ENCODE measurements around the gene AOPEP.

DNA sequence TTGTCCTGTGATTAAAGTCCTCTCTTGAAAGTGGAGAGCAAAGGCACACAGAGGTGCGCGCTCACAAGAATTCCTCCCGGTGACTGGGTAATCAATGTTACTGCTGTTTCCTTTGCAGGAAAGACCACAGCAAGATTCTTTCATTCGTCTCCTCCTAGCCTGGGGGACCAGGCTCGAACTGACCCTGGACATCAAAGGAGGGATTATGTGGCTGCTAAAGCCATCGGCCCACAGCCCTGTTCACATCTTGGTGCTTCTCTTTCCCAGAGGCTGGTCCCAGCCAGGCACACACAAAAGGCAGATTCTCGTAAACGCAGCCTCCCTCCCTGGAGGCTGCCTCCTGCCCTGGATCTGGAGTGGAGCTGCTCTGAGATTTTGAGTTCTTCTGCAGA, 360.1 kb downstream of the AOPEP start:
- TF ChIP-seq, protein P1, sequence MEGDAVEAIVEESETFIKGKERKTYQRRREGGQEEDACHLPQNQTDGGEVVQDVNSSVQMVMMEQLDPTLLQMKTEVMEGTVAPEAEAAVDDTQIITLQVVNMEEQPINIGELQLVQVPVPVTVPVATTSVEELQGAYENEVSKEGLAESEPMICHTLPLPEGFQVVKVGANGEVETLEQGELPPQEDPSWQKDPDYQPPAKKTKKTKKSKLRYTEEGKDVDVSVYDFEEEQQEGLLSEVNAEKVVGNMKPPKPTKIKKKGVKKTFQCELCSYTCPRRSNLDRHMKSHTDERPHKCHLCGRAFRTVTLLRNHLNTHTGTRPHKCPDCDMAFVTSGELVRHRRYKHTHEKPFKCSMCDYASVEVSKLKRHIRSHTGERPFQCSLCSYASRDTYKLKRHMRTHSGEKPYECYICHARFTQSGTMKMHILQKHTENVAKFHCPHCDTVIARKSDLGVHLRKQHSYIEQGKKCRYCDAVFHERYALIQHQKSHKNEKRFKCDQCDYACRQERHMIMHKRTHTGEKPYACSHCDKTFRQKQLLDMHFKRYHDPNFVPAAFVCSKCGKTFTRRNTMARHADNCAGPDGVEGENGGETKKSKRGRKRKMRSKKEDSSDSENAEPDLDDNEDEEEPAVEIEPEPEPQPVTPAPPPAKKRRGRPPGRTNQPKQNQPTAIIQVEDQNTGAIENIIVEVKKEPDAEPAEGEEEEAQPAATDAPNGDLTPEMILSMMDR (IDR thresholded peaks at IDR 0.05) = no peak
- peak in 1 of 2 donors; percentile 14 for TF ChIP-seq POLR2AphosphoS5 (IDR thresholded peaks at IDR 0.05)
- TF ChIP-seq EP300 (IDR thresholded peaks at IDR 0.05) = no peak
- TF ChIP-seq POLR2A (IDR thresholded peaks at IDR 0.05; ENCODE audit: low read depth) = no peak

Measured in esophagus muscularis mucosa (tissue), 4 donors.